ENCODE data around the gene FOXN3.
"Not testable (repeated sequence)": the region's sequence is repeated elsewhere in the genome, so short reads cannot be mapped to it uniquely, and the experiment has no call there.

The FOXN3 gene

GRCh38 chr14:89125216-89125615, 291.8 kb downstream of the FOXN3 start:
- no peak overlapping the region for H3K27ac ChIP-seq (ENCODE audit: low read length)
- no peaks in the 10 kb centered on the region for H3K4me1 ChIP-seq (ENCODE audit: control insufficient read depth in 1 of 2, insufficient read depth in 2 of 2, low read length in 2 of 2)
- H3K4me3 ChIP-seq (ENCODE audit: low read depth in 1 of 2, low read length in 2 of 2): no peak overlapping the region
- H3K27me3 ChIP-seq (ENCODE audit: low read depth, low read length): no peaks in the 10 kb centered on the region
- no peaks in the 10 kb centered on the region for H3K36me3 ChIP-seq (ENCODE audit: control insufficient read depth in 1 of 2, insufficient read depth in 2 of 2, low read length in 2 of 2)
- no peaks in the 10 kb centered on the region for H3K9me3 ChIP-seq (ENCODE audit: control insufficient read depth in 1 of 2, low read length in 2 of 2)

- Histone ChIP-seq H3K4me3 (ENCODE audit: low read depth in 1 of 2, low read length in 2 of 2) (no peak overlapping the region), H3K36me3 (ENCODE audit: control insufficient read depth in 1 of 2, insufficient read depth in 2 of 2, low read length in 2 of 2) (no peaks in the 10 kb centered on the region), H3K4me1 (ENCODE audit: control insufficient read depth in 1 of 2, insufficient read depth in 2 of 2, low read length in 2 of 2) (no peaks in the 10 kb centered on the region), H3K9me3 (ENCODE audit: control insufficient read depth in 1 of 2, low read length in 2 of 2) (no peaks in the 10 kb centered on the region), H3K27ac (ENCODE audit: low read length) (no peak overlapping the region), H3K27me3 (ENCODE audit: low read depth, low read length) (no peaks in the 10 kb centered on the region)
Measured at GRCh38 chr14:89123851-89124250, 293.2 kb downstream of the FOXN3 start.

- Histone ChIP-seq H3K9me3 (ENCODE audit: control insufficient read depth in 1 of 2, low read length in 2 of 2) (no peaks in the 10 kb centered on the region), H3K4me1 (ENCODE audit: control insufficient read depth in 1 of 2, insufficient read depth in 2 of 2, low read length in 2 of 2) (no peaks in the 10 kb centered on the region), H3K27ac (ENCODE audit: low read length) (no peak overlapping the region), H3K36me3 (ENCODE audit: control insufficient read depth in 1 of 2, insufficient read depth in 2 of 2, low read length in 2 of 2) (no peaks in the 10 kb centered on the region), H3K4me3 (ENCODE audit: low read depth in 1 of 2, low read length in 2 of 2) (no peak overlapping the region), H3K27me3 (ENCODE audit: low read depth, low read length) (no peaks in the 10 kb centered on the region)
Measured at GRCh38 chr14:89123215-89123614, 293.8 kb downstream of the FOXN3 start.

- H3K36me3 ChIP-seq (ENCODE audit: control insufficient read depth in 1 of 2, insufficient read depth in 2 of 2, low read length in 2 of 2): no peaks in the 10 kb centered on the region
- H3K27ac ChIP-seq (ENCODE audit: low read length): no peak overlapping the region
- no peaks in the 10 kb centered on the region for H3K4me1 ChIP-seq (ENCODE audit: control insufficient read depth in 1 of 2, insufficient read depth in 2 of 2, low read length in 2 of 2)
- no peaks in the 10 kb centered on the region for H3K27me3 ChIP-seq (ENCODE audit: low read depth, low read length)
- no peak overlapping the region for H3K4me3 ChIP-seq (ENCODE audit: low read depth in 1 of 2, low read length in 2 of 2)
- H3K9me3 ChIP-seq (ENCODE audit: control insufficient read depth in 1 of 2, low read length in 2 of 2): no peaks in the 10 kb centered on the region
Measured at GRCh38 chr14:89121968-89122620, 294.9 kb downstream of the FOXN3 start.

- H3K9me3 ChIP-seq (ENCODE audit: control insufficient read depth in 1 of 2, low read length in 2 of 2): no peaks in the 10 kb centered on the region
- H3K27me3 ChIP-seq (ENCODE audit: low read depth, low read length): no peaks in the 10 kb centered on the region
- H3K4me1 ChIP-seq (ENCODE audit: control insufficient read depth in 1 of 2, insufficient read depth in 2 of 2, low read length in 2 of 2): no peaks in the 10 kb centered on the region
Measured at GRCh38 chr14:89117012-89117411, 300.0 kb downstream of the FOXN3 start.

GRCh38 chr14:89114109-89114508, 302.9 kb downstream of the FOXN3 start:
- Histone ChIP-seq H3K4me1 (ENCODE audit: control insufficient read depth in 1 of 2, insufficient read depth in 2 of 2, low read length in 2 of 2) (no peaks in the 10 kb centered on the region), H3K27ac (ENCODE audit: low read length) (no peak overlapping the region), H3K9me3 (ENCODE audit: control insufficient read depth in 1 of 2, low read length in 2 of 2) (no peaks in the 10 kb centered on the region), H3K27me3 (ENCODE audit: low read depth, low read length) (no peaks in the 10 kb centered on the region), H3K4me3 (ENCODE audit: low read depth in 1 of 2, low read length in 2 of 2) (no peak overlapping the region), H3K36me3 (ENCODE audit: control insufficient read depth in 1 of 2, insufficient read depth in 2 of 2, low read length in 2 of 2) (no peaks in the 10 kb centered on the region)

More at GRCh38 chr14:89117012-89117411, 300.0 kb downstream of the FOXN3 start:
- Histone ChIP-seq H3K36me3 (ENCODE audit: control insufficient read depth in 1 of 2, insufficient read depth in 2 of 2, low read length in 2 of 2) (no peaks in the 10 kb centered on the region), H3K27ac (ENCODE audit: low read length) (no peak overlapping the region), H3K4me3 (ENCODE audit: low read depth in 1 of 2, low read length in 2 of 2) (no peak overlapping the region)

- H3K4me3 ChIP-seq (ENCODE audit: low read depth in 1 of 2, low read length in 2 of 2): no peak overlapping the region
- no peaks in the 10 kb centered on the region for H3K9me3 ChIP-seq (ENCODE audit: control insufficient read depth in 1 of 2, low read length in 2 of 2)
- H3K27ac ChIP-seq (ENCODE audit: low read length): no peak overlapping the region
- H3K27me3 ChIP-seq (ENCODE audit: low read depth, low read length): no peaks in the 10 kb centered on the region
- no peaks in the 10 kb centered on the region for H3K4me1 ChIP-seq (ENCODE audit: control insufficient read depth in 1 of 2, insufficient read depth in 2 of 2, low read length in 2 of 2)
- H3K36me3 ChIP-seq (ENCODE audit: control insufficient read depth in 1 of 2, insufficient read depth in 2 of 2, low read length in 2 of 2): no peaks in the 10 kb centered on the region
Measured at GRCh38 chr14:89112720-89113119, 304.3 kb downstream of the FOXN3 start.

- not testable (repeated sequence) for H3K27me3 ChIP-seq (ENCODE audit: low read depth, low read length); H3K4me3 ChIP-seq (ENCODE audit: low read depth in 1 of 2, low read length in 2 of 2); H3K4me1 ChIP-seq (ENCODE audit: control insufficient read depth in 1 of 2, insufficient read depth in 2 of 2, low read length in 2 of 2); H3K9me3 ChIP-seq (ENCODE audit: control insufficient read depth in 1 of 2, low read length in 2 of 2); H3K36me3 ChIP-seq (ENCODE audit: control insufficient read depth in 1 of 2, insufficient read depth in 2 of 2, low read length in 2 of 2); H3K27ac ChIP-seq (ENCODE audit: low read length)
Measured at GRCh38 chr14:89111766-89112543, 305.1 kb downstream of the FOXN3 start.

- H3K27ac ChIP-seq (ENCODE audit: low read length); H3K9me3 ChIP-seq (ENCODE audit: control insufficient read depth in 1 of 2, low read length in 2 of 2); H3K4me1 ChIP-seq (ENCODE audit: control insufficient read depth in 1 of 2, insufficient read depth in 2 of 2, low read length in 2 of 2); H3K4me3 ChIP-seq (ENCODE audit: low read depth in 1 of 2, low read length in 2 of 2); H3K36me3 ChIP-seq (ENCODE audit: control insufficient read depth in 1 of 2, insufficient read depth in 2 of 2, low read length in 2 of 2); H3K27me3 ChIP-seq (ENCODE audit: low read depth, low read length): not testable (repeated sequence)
Measured at GRCh38 chr14:89111232-89111631, 305.8 kb downstream of the FOXN3 start.

GRCh38 chr14:89110110-89110509, 306.9 kb downstream of the FOXN3 start:
- no peak overlapping the region for H3K27ac ChIP-seq (ENCODE audit: low read length)
- no peak overlapping the region for H3K4me3 ChIP-seq (ENCODE audit: low read depth in 1 of 2, low read length in 2 of 2)
- H3K27me3 ChIP-seq (ENCODE audit: low read depth, low read length): no peaks in the 10 kb centered on the region
- H3K9me3 ChIP-seq (ENCODE audit: control insufficient read depth in 1 of 2, low read length in 2 of 2): no peaks in the 10 kb centered on the region
- no peaks in the 10 kb centered on the region for H3K36me3 ChIP-seq (ENCODE audit: control insufficient read depth in 1 of 2, insufficient read depth in 2 of 2, low read length in 2 of 2)
- no peaks in the 10 kb centered on the region for H3K4me1 ChIP-seq (ENCODE audit: control insufficient read depth in 1 of 2, insufficient read depth in 2 of 2, low read length in 2 of 2)

- Histone ChIP-seq H3K27ac (ENCODE audit: low read length) (no peak overlapping the region), H3K4me1 (ENCODE audit: control insufficient read depth in 1 of 2, insufficient read depth in 2 of 2, low read length in 2 of 2) (no peaks in the 10 kb centered on the region), H3K36me3 (ENCODE audit: control insufficient read depth in 1 of 2, insufficient read depth in 2 of 2, low read length in 2 of 2) (no peaks in the 10 kb centered on the region), H3K9me3 (ENCODE audit: control insufficient read depth in 1 of 2, low read length in 2 of 2) (no peaks in the 10 kb centered on the region), H3K4me3 (ENCODE audit: low read depth in 1 of 2, low read length in 2 of 2) (no peak overlapping the region), H3K27me3 (ENCODE audit: low read depth, low read length) (no peaks in the 10 kb centered on the region)
Measured at GRCh38 chr14:89108608-89109007, 308.4 kb downstream of the FOXN3 start.

GRCh38 chr14:89107626-89108025, 309.4 kb downstream of the FOXN3 start:
- no peaks in the 10 kb centered on the region for H3K4me1 ChIP-seq (ENCODE audit: control insufficient read depth in 1 of 2, insufficient read depth in 2 of 2, low read length in 2 of 2)
- no peak overlapping the region for H3K4me3 ChIP-seq (ENCODE audit: low read depth in 1 of 2, low read length in 2 of 2)
- no peaks in the 10 kb centered on the region for H3K36me3 ChIP-seq (ENCODE audit: control insufficient read depth in 1 of 2, insufficient read depth in 2 of 2, low read length in 2 of 2)
- H3K9me3 ChIP-seq (ENCODE audit: control insufficient read depth in 1 of 2, low read length in 2 of 2): no peaks in the 10 kb centered on the region
- H3K27ac ChIP-seq (ENCODE audit: low read length): no peak overlapping the region
- H3K27me3 ChIP-seq (ENCODE audit: low read depth, low read length): no peaks in the 10 kb centered on the region
